Activated CD8-positive, alpha-beta memory T cell treated with anti-CD3 and anti-CD28 coated beads for 36 hours (primary cell): Measurements from ENCODE around the gene SSB. TPM values are rescaled to one million over a fixed set of nuclear protein-coding genes. Genes with fewer than 3 reads are reported as not detected.
"Not testable (repeated sequence)": the region's sequence is repeated elsewhere in the genome, so short reads cannot be mapped to it uniquely, and the experiment has no call there.

Experiments
- CTCF ChIA-PET: fragments of 350-600 bp; sonication (Branson Sonifier 250); formaldehyde crosslinking; loops from one replicate; lab custom pipeline; 2021; ENCODE audit warnings: antibody characterized with exemption; lab: Charles Lee
- POLR2A ChIA-PET: fragments of 350-600 bp; sonication (Branson Sonifier 250); formaldehyde crosslinking; loops from one replicate; lab custom pipeline; 2021; ENCODE audit warnings: antibody characterized with exemption; lab: Charles Lee
- total RNA-seq, 2 experiments: library from RNA; stranded (reverse); gene quantifications; one replicate each; pipeline ENCODE4 v1.2.3, GENCODE V29; 2021

Gene SSB
- total RNA-seq = 100 to 1,000 TPM; 103 to 111 TPM

DNA sequence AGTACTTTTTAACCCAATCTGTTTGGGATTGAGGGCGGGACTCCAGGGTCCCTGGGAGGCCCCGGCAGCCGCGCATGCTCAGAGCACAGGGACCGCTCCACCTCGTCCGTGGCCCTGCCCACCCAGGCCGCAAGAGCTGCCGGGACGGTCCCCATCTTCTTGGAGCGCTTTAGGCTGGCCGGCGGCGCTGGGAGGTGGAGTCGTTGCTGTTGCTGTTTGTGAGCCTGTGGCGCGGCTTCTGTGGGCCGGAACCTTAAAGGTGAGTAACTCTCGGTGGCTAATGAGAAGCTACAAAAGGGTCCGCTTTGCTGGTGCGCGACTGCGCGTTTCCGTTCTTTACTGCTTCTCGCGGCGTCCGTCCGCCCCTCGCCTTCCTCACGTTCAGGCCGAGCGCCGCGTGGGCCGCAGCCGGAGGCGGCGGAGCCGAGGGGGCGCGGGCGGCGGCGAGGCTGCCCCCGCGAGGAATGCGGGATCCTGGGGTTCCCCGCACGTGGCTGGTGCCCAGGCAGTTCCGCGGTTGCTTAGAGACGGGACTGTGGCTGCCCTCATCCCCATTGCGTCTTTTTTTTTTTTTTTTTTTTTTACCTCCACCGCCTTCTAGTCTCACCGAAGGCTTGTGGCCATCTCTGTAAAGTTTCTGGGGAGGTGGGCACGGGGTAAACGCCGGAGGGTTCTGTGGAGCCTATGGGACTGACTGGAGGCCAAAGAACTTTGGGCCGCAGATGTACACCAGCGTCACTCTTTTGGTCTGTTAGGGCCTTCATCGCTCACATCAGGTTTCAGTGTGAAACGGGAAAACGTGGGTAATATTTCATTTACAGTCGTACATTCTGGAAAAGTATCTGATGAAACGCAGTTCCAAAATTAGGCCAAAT is at the start of gene SSB:
SSB (plus strand) TSS at position 154 of the 875 bp plus-strand sequence. CDS start 2,090 bp downstream, outside the sequence.
- POLR2A ChIA-PET = interaction anchor here (0.5 to 1.2 kb wide), 4 partner anchors 29 to 802 kb away, joined by 5 to 7 read pairs (median 6); partner anchors contain the start of genes PPIG and UBR3
- CTCF ChIA-PET = interaction anchor here (0.6 to 1.9 kb wide), 4 partner anchors 29 to 320 kb away, joined by 3 to 8 read pairs (median 3); partner anchors contain the start of genes BBS5 and UBR3

DNA sequence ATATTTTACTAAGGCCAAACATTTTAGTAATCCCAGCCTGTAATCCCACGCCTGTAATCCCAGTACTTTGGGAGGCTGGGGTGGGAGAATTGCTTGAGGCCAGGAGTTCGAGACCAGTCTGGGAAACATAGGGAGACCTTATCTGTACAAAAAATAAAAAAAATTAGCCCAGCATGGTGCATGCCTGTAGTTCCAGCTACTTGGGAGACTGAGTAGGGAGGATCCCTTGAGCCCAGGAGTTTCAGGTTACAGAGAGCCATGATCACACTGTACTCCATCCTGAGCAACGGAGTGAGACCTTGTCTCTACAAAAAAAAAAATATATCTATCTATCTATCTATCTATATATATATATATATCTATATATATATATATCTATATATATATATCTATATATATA is 45.9 kb upstream of the SSB start:
- POLR2A ChIA-PET = no interaction called here

DNA sequence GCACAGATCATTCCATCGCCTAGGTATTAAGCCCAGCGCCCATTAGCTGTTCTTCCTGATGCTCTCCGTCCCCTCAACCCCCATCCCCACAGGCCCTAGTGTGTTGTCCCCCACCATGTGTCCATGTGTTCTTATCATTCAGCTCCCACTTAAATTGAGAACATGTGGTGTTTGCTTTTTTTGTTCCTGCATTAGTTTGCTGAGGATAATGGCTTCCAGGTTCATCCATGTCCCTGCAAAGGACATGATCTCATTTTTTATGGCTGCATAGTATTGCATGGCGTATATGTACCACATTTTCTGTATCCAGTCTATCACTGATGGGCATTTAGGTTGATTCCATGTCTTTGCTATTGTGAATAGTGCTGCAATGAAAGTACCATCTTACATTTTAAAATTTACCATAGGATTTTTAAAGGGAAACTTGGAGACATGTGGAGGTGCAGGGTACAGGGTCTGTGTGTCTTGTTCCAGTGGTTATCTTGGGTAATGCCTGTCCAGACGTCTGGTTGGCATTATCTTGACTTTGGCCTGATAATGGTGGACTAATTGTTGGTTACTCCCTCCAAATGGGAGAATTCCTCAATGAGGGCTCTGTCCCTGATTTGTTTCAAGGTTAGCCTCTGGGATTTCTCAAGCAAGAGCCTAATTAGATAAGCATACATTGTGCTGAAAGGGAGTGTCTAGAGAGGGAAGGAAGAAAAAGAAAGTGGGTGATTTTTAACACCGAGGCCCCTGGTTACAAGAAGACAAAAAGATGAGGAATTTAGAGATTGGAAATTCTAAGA is 43.4 kb upstream of the SSB start:
- CTCF ChIA-PET = no interaction called here
- POLR2A ChIA-PET = no interaction called here

More for the DNA sequence above, 45.9 kb upstream of the SSB start:
- CTCF ChIA-PET = no interaction called here

DNA sequence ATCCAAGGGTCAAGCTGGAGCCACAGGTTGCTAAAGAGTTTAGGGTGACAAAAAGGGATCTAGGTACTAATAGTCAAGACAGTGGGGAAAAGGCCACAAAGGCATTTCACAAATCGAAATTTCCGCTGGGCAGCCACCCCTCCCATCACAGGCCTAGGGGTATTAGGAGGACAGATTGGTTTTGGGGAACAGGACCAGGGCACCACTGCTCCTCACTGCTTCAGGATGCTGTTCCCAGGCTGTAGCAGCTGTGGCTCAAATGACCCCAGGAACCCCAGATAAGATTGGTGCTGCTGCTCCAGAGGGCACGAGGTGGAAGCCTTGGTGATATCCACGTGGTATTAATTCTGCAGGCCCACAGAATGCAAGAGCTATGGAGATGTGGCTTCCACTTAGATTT is 42.3 kb upstream of the SSB start:
- CTCF ChIA-PET = no interaction called here
- POLR2A ChIA-PET = no interaction called here

DNA sequence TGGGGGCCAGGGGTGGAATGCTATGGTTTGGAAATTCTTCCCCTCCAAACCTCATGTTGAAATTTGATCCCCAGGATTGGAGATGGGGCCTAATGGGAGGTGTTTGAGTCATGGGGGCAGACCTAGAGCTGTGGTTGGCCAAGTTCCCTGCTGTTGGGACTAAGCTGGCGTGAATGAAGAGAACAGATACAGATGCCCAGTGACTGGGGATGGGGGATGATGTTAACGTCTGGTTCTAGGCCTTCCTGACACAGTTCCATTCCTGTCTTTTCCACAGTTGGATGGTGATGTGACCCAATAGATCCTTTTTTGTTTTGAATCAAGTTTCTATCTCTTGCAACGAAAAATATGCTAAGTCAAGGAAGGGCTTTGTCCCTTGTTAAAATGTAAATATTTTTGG is 41.3 kb upstream of the SSB start:
- ChIA-PET CTCF (no interaction called here), POLR2A (no interaction called here)

DNA sequence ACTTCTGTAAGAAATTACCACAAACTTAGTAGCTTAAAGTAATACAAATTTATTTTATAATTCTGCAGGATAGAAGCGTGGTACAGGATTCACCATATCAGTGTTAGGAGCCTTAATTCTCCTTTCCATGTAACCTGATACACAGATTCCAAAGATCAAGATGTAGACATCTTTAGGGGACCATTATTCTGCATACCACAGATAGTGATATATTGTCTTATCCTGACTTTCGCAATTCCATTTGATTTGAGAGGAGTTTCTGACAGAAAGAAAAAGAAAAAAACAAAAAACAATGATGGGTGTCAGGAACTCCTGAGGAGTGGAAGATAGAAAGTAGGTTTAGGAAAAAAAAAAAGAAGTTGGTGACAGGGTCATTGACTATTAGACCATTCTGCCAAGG is 40.9 kb upstream of the SSB start:
- POLR2A ChIA-PET = no interaction called here
- CTCF ChIA-PET = no interaction called here

DNA sequence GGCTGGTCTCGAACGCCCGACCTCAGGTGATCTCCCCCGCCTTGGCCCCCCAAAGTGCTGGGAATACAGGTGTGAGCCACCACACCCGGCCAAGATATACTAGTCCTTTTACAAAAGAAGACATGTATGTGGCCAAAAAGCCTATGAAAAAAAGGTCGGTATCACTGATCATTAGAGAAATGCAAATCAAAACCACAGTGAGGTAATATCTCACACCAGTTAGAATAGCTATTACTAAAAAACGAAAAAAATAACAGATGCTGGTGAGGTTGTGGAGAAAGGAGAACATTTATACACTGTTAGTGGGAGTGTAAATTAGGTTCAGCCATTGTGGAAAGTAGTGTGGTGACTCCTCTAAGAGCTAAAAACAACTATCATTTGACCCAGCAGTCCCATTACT is 38.7 kb upstream of the SSB start:
- ChIA-PET POLR2A (no interaction called here), CTCF (no interaction called here)

DNA sequence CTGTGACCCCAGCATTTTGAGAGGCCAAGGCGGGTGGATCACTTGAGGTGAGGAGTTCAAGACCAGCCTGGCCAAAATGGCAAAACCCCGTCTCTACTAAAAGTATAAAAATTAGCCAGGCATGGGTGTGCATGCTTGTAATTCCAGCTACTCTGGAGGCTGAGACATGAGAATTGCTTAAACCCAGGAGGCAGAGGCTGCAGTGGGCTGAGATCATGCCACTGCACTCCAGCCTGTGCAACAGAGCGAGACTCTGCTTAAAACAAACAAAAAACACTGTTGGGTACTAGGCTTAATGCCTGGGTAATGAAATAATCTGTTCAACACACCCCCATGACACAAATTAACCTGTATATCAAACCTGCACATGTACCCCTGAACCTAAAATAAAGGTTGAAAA is 37.9 kb upstream of the SSB start:
- CTCF ChIA-PET, POLR2A ChIA-PET: not testable (repeated sequence)

DNA sequence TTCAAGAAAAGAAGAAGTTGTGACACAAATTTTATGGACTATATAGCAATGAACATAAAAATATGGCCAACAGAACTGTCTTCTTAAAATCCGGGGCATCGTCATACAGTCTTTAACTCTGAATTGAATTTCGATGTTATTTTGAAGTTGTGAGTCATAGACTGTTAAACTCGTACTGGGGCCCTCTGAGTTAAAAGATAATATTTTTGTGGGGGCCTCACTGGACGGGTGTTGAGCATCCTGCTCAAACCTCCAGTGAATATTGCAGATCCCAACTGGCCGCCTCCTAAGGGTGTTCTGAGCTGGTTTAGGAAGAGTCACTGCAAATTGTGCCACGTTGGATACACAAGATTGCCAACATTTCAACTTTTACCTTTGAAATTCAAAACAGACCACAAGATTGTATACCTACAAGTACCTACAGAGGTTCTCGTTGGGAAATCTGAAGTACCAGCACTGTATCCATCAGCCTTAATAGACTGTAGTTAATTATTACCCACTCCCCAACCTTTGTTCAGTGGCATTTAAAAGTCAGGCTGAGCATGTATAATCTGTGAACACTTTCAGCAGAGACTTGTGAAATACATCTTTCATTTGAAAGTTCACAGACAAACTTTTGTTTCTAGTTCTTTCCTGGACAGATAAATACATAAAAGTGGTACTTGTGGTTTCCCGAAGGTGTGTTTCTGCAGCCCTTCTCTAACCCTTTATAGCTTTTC is 37.3 kb upstream of the SSB start:
- CTCF ChIA-PET = no interaction called here
- POLR2A ChIA-PET = no interaction called here

DNA sequence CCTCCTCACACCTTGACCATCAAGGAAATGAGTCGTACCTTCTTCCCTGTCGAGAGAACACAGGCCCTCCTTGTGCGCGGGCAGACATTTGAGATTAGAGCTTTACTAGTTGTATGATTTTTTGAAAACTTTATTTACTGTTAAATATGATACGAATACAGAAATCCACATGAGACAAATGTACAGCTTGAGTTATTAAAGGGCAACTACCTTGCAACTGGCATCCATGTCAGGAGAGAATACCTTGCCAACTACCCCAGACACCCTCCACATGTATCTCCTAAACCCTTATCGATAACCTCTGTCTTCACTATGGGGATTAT is 36.7 kb upstream of the SSB start:
- ChIA-PET POLR2A (no interaction called here), CTCF (no interaction called here)

DNA sequence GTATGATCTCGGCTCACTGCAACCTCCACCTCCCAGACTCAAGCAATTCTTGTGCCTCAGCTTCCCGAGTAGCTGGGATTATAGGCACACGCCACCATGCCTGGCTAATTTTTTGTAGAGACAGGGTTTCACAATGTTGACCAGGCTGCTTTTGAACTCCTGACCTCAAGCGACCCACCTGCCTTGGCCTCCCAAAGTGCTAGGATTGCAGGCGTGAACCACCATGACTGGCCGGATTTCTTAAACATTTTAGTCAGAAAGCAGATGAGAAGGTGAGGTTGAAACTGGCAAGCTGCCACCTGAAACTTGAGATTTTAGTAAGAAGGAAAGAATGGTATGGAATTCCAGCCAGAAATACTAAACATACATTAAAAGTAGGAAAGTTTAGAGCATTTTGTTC is 33.1 kb upstream of the SSB start:
- ChIA-PET POLR2A (no interaction called here), CTCF (no interaction called here)

DNA sequence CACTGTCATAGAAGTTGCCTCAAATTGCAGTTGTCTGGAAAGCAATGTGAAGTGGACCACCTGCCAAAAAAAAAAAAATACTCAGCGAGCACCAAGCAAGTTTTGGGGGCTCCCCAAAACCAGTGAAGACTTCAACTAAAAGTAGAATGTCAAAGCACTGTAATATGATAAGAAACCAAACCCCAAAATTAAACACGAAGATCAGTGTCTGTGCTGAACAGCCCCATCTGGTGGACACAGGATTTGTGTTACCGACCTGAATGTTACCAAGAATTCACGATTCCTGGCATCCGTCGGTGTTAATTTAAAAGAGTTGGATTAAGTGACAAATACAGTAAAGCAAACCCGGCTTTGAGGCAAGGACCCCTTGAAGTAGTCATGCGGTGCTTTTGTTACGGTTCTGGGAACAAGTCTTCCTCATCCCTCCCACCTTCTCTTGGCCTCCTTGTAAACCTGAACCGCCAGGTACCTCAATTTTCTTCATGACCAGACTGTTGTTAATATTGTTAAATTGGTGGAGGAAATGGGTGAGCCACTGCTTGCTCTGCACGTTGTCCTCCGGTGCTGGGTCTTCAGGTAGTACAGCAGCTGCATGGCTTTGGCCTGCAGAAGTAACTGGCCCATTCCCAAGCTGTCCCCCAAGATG is 31.3 kb upstream of the SSB start:
- ChIA-PET CTCF (interaction anchor here (0.9 to 1.4 kb wide), 2 partner anchors 30 to 318 kb away, joined by 4 to 5 read pairs; no protein-coding TSS in a partner anchor), POLR2A (interaction anchor here (0.5 kb wide), 1 partner anchor 245 kb away, joined by 9 read pairs; no protein-coding TSS in a partner anchor)

DNA sequence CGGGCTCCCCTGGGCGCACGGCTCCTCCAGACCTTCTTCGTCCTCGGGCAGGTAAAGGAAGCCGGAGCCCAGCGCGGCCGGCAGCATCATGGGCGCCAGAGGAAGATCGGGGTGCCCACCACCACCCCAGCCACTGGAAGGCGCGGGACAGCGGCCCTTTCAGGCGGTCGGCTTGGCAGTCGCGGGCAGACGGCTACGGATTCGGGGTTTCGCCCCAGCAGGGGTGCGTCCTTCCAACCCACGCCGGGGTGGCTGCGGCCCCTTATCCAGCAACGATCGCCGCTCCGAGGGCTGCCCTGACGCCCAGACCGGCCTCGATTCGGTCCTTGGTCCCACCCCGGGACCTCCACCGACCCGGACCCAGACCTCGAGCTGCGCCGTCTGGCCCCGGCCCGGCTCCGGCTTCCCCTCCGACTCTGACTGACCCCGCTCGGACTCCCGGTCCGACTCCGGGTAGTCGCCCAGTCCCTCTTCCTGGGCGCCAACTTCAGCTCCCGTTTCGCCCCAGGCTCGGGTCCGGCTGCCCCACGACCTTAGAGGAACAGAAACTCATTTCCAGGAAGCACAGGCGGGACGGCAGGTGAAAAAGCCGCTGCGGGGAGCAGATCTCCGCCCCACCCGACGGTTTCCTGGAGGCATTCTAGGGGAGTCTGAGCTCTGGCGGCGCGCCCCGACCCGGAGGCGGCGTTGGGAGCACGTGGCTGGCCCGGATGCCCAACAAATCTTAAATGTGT is 30.2 kb upstream of the SSB start:
- ChIA-PET POLR2A (no interaction called here), CTCF (interaction anchor here (0.9 to 1.4 kb wide), 2 partner anchors 31 to 319 kb away, joined by 4 to 5 read pairs; no protein-coding TSS in a partner anchor)

DNA sequence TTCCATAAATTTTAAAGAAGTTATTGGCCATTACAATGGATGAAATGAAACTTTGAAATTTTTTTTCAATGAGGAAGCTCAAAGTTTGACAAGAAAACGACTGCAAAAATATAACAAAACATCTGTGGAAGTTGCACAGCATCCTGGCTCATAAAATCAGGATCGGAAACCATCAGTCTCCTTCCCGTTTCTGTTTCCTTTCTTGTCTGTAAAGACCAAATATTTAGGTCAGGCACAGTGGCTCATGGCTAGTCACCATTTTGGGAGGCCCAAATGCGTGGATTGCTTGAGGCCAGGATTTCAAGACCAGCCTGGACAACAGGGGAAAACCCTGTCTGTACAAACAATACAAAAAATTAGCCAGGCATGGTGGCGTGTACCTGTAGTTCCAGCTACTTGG is 27.6 kb upstream of the SSB start:
- POLR2A ChIA-PET = interaction anchor here (0.6 kb wide), 1 partner anchor 199 kb away, joined by 3 read pairs; no protein-coding TSS in a partner anchor
- CTCF ChIA-PET = interaction anchor here (1.4 kb wide), 1 partner anchor 243 kb away, joined by 3 read pairs; no protein-coding TSS in a partner anchor

DNA sequence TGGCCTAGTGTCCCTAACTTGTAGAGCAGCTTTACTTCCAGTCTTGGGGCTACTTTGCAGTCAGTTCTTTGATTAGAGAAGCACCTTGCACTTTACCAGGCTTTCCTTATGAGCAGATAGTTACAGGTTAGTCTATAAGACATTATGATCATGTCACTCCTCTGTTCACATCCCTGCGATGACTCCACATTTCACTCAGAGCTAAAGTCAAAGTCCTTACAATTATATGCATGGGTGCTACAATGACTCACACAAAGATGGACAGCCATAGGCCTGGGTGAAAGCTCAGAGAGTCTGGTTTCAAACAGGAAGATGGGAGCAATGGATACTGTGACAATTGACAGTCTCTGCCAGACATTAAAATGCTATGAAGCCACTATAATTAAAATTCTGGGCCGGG is 27.1 kb upstream of the SSB start:
- POLR2A ChIA-PET = no interaction called here
- CTCF ChIA-PET = no interaction called here

DNA sequence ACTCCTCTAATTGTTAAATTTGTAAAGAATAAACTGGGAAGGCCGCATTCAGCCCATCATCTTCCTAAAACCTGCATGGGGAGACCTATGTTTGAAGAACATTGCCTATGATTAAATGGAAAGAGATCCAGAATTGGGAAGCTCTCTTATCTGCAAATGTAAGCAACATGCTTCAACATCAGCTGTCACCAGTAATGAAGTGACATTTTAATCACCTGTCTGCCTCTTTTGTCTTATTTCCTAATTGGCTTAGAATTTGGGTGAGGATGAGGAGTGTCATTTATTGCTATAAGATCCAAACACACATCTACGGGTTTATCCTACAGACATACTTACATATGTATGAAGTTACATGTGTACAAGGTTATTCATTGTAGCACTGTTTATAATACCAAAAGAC is 26.0 kb upstream of the SSB start:
- CTCF ChIA-PET = no interaction called here

DNA sequence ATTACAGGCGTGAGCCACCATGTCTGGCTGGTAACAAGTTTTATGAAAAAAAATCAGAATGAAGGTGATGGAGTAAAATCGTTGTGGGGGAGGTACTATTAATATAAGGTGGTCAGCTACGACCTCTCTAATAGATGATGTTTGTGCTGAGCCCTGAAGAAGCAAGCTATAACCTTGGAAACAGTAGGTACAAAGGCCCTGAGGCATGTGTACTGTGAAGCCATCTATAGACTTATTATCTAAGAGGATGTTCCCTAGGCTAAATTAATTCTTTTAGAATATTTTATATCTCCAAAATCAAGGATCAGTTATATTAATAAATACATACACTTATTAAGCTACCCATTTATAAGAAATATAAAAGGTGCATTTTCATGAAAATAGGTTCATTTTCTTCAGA is 23.3 kb upstream of the SSB start:
- CTCF ChIA-PET = no interaction called here
- POLR2A ChIA-PET = no interaction called here

More for the DNA sequence above, 26.0 kb upstream of the SSB start:
- POLR2A ChIA-PET = no interaction called here

DNA sequence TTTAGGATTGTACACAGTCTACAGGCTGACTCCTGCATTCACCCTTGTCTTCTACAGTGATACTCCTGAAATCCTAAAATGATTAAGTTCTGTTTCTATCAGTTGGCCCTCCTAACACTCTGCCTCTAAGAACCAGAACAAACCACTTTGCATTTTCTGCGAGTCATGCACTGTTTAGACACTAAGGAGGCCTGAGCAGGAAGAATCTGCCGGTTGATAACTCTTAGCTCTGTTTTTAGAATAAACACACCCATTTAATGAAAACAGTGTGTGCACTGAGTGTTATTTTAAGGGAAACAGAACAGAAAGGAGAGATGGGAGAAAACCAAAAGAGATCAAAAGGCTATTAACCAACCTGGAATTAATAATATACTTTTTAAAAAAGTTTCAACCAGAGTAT is 22.9 kb upstream of the SSB start:
- ChIA-PET POLR2A (no interaction called here), CTCF (no interaction called here)
